A673 (cell line): ENCODE results near the gene ADCY5.

Experiments
- EZH2 ChIP-seq: fragments of 200-600 bp; sonication (generic); IDR thresholded peaks from 2 replicates; pipeline ENCODE4 v1.6.1; 2017; ENCODE audit warnings: borderline replicate concordance, low read depth, mild to moderate bottlenecking, mixed read lengths, antibody characterized with exemption, low read length; ENCODE audit not compliant: poor library complexity, severe bottlenecking
- TF ChIP-seq, protein P1 (sequence below): fragments of 300-800, 200-600 bp; sonication (generic); conservative IDR thresholded peaks from 2 replicates; pipeline ENCODE4 v1.5.1; 2017; ENCODE audit warnings: low read depth, mild to moderate bottlenecking, antibody characterized with exemption, low read length, moderate library complexity, mixed read lengths

- no peak for TF ChIP-seq EZH2
- TF ChIP-seq, protein P1, sequence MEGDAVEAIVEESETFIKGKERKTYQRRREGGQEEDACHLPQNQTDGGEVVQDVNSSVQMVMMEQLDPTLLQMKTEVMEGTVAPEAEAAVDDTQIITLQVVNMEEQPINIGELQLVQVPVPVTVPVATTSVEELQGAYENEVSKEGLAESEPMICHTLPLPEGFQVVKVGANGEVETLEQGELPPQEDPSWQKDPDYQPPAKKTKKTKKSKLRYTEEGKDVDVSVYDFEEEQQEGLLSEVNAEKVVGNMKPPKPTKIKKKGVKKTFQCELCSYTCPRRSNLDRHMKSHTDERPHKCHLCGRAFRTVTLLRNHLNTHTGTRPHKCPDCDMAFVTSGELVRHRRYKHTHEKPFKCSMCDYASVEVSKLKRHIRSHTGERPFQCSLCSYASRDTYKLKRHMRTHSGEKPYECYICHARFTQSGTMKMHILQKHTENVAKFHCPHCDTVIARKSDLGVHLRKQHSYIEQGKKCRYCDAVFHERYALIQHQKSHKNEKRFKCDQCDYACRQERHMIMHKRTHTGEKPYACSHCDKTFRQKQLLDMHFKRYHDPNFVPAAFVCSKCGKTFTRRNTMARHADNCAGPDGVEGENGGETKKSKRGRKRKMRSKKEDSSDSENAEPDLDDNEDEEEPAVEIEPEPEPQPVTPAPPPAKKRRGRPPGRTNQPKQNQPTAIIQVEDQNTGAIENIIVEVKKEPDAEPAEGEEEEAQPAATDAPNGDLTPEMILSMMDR, result no peak
Measured at GRCh38 chr3:123323781-123324180, 125.1 kb downstream of the ADCY5 start.
